ENCODE measurements around the gene TGFBI. TPM values are rescaled to one million over a fixed set of nuclear protein-coding genes. Genes with fewer than 3 reads are reported as not detected.

The TGFBI gene
- polyA plus RNA-seq, 3 donors, result 480 to 653 (median 565) TPM

- Histone ChIP-seq H3K9ac (ENCODE audit: insufficient read depth, low read length, poor library complexity, severe bottlenecking) (no peak overlapping the region), H3K9me3 (replicated peaks in 1 of 2; ENCODE audit: control insufficient read depth in 1 of 2, insufficient read depth in 1 of 2, low read length in 2 of 2) (no peaks in the 10 kb centered on the region), H3K79me2 (ENCODE audit: insufficient read depth, low read length) (no peaks in the 10 kb centered on the region), H3K4me1 (ENCODE audit: control insufficient read depth in 1 of 2, insufficient read depth in 2 of 2, low read length in 2 of 2) (peaks cover 13 to 17% of the 10 kb centered on the region in 2 donors), H3K36me3 (replicated peaks in 1 of 2; ENCODE audit: control insufficient read depth in 1 of 2, insufficient read depth in 2 of 2, low read length in 2 of 2) (no peaks in the 10 kb centered on the region), H3K27me3 (ENCODE audit: control insufficient read depth in 2 of 2, insufficient read depth in 2 of 2, low read length in 2 of 2) (peaks cover 26 to 51% of the 10 kb centered on the region in 2 donors), H4K20me1 (ENCODE audit: insufficient read depth, low read length) (no peaks in the 10 kb centered on the region), H2AFZ (ENCODE audit: insufficient read depth, low read depth, low read length, poor library complexity, severe bottlenecking) (no peak overlapping the region), H3K27ac (ENCODE audit: low read depth in 1 of 2, low read length in 2 of 2) (no peak overlapping the region), H3K4me3 (replicated peaks in 1 of 3; ENCODE audit: low read depth in 2 of 3, low read length in 3 of 3) (no peak overlapping the region), H3K4me2 (replicated peaks; ENCODE audit: extremely low read depth, low read length, poor library complexity, severe bottlenecking) (no peak overlapping the region)
- peaks cover 11% of the 10 kb centered on the region for H3K4me1 Mint-ChIP-seq
- DNase-seq, result peak; percentile 37 to 70 (median 46)
- WGBS (ENCODE audit: insufficient coverage), result 3% methylated on average over 4 of the region's 8 CpGs
- H3K9me3 Mint-ChIP-seq, result peaks cover 0 to 15% (median 0%) of the 10 kb centered on the region in 7 donors
- H3K36me3 Mint-ChIP-seq, result no peaks in the 10 kb centered on the region
- H3K27ac Mint-ChIP-seq, result no peak overlapping the region
- intact Hi-C loops (cut with micrococcal nuclease), result loop anchor here (2.0 to 10.0 kb wide), 5 partner anchors 105 to 195 kb away; no protein-coding TSS in a partner anchor
- TF ChIP-seq, protein P1, sequence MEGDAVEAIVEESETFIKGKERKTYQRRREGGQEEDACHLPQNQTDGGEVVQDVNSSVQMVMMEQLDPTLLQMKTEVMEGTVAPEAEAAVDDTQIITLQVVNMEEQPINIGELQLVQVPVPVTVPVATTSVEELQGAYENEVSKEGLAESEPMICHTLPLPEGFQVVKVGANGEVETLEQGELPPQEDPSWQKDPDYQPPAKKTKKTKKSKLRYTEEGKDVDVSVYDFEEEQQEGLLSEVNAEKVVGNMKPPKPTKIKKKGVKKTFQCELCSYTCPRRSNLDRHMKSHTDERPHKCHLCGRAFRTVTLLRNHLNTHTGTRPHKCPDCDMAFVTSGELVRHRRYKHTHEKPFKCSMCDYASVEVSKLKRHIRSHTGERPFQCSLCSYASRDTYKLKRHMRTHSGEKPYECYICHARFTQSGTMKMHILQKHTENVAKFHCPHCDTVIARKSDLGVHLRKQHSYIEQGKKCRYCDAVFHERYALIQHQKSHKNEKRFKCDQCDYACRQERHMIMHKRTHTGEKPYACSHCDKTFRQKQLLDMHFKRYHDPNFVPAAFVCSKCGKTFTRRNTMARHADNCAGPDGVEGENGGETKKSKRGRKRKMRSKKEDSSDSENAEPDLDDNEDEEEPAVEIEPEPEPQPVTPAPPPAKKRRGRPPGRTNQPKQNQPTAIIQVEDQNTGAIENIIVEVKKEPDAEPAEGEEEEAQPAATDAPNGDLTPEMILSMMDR (IDR thresholded peaks at IDR 0.05), result peak; percentile 87
- H3K4me3 Mint-ChIP-seq, result no peak overlapping the region
- H3K27me3 Mint-ChIP-seq (ENCODE audit: low read depth in 3 of 3), result peaks cover 29 to 47% (median 30%) of the 10 kb centered on the region in 3 donors
Measured at GRCh38 chr5:136082390-136083193, 53.8 kb downstream of the TGFBI start.

GRCh38 chr5:136084698-136085097 lies 55.9 kb downstream of the TGFBI start:
- Mint-ChIP-seq H3K27ac (no peak overlapping the region), H3K9me3 (peaks cover 0 to 5% (median 0%) of the 10 kb centered on the region in 7 donors), H3K4me1 (peaks cover 9% of the 10 kb centered on the region), H3K4me3 (no peak overlapping the region), H3K36me3 (no peaks in the 10 kb centered on the region), H3K27me3 (ENCODE audit: low read depth in 3 of 3) (peaks cover 10 to 26% (median 10%) of the 10 kb centered on the region in 3 donors)
- H3K36me3 ChIP-seq (replicated peaks in 1 of 2; ENCODE audit: control insufficient read depth in 1 of 2, insufficient read depth in 2 of 2, low read length in 2 of 2), result no peaks in the 10 kb centered on the region
- intact Hi-C loops (cut with micrococcal nuclease), result loop anchor here (5.0 to 10.0 kb wide), 4 partner anchors 107 to 197 kb away; no protein-coding TSS in a partner anchor
- no CpG with 5 or more reads among the region's 1 CpG for WGBS (ENCODE audit: insufficient coverage)
- TF ChIP-seq, protein P1 (IDR thresholded peaks at IDR 0.05), result no peak
- H3K4me3 ChIP-seq (replicated peaks in 1 of 3; ENCODE audit: low read depth in 2 of 3, low read length in 3 of 3), result no peak overlapping the region
- no peak for DNase-seq
- no peak overlapping the region for H3K9ac ChIP-seq (ENCODE audit: insufficient read depth, low read length, poor library complexity, severe bottlenecking)
- H3K4me1 ChIP-seq (ENCODE audit: control insufficient read depth in 1 of 2, insufficient read depth in 2 of 2, low read length in 2 of 2), result peaks cover 10 to 14% of the 10 kb centered on the region in 2 donors
- no peak overlapping the region for H2AFZ ChIP-seq (ENCODE audit: insufficient read depth, low read depth, low read length, poor library complexity, severe bottlenecking)
- no peak overlapping the region for H3K27ac ChIP-seq (ENCODE audit: low read depth in 1 of 2, low read length in 2 of 2)
- no peaks in the 10 kb centered on the region for H3K79me2 ChIP-seq (ENCODE audit: insufficient read depth, low read length)
- H4K20me1 ChIP-seq (ENCODE audit: insufficient read depth, low read length), result no peaks in the 10 kb centered on the region
- H3K27me3 ChIP-seq (ENCODE audit: control insufficient read depth in 2 of 2, insufficient read depth in 2 of 2, low read length in 2 of 2), result peaks cover 10 to 30% of the 10 kb centered on the region in 2 donors
- no peaks in the 10 kb centered on the region for H3K9me3 ChIP-seq (replicated peaks in 1 of 2; ENCODE audit: control insufficient read depth in 1 of 2, insufficient read depth in 1 of 2, low read length in 2 of 2)
- H3K4me2 ChIP-seq (replicated peaks; ENCODE audit: extremely low read depth, low read length, poor library complexity, severe bottlenecking), result no peak overlapping the region
